Large intestine (tissue), 3 donors: ENCODE results near the gene PIGU. TPM values are rescaled to one million over a fixed set of nuclear protein-coding genes. Genes with fewer than 3 reads are reported as not detected.
A peak's percentile ranks its signal among the peaks of the same experiment; 100 is the strongest.
"Not testable (repeated sequence)": the region's sequence is repeated elsewhere in the genome, so short reads cannot be mapped to it uniquely, and the experiment has no call there.

Experiments used
- DNase-seq, 2 donors: peaks; one replicate each; pipeline versions ENCODE4 v3.0.0 to v3.0.0-alpha.2; 2013
- H3K27ac ChIP-seq: one replicate; pipeline ENCODE4 v1.5.1; 2013; ENCODE audit warnings: low read length
- H3K27me3 ChIP-seq: 2 replicates; pipeline ENCODE4 v1.6.1; 2013; ENCODE audit warnings: low read length; ENCODE audit not compliant: control insufficient read depth, insufficient read depth
- H3K36me3 ChIP-seq: 2 replicates; pipeline ENCODE4 v1.6.1; 2013; ENCODE audit warnings: low read length; ENCODE audit not compliant: control insufficient read depth, insufficient read depth
- H3K4me1 ChIP-seq: one replicate; pipeline ENCODE4 v1.6.1; 2013; ENCODE audit warnings: low read length; ENCODE audit not compliant: control insufficient read depth, insufficient read depth
- H3K4me3 ChIP-seq: one replicate; pipeline ENCODE4 v1.5.1; 2013; ENCODE audit warnings: low read length
- H3K9me3 ChIP-seq: one replicate; pipeline ENCODE4 v1.6.1; 2013; ENCODE audit warnings: mild to moderate bottlenecking, low read depth, low read length, moderate library complexity; ENCODE audit not compliant: control insufficient read depth
- WGBS: methylation state at CpG from one replicate; pipeline ENCODE4 v1.1.5; 2013; ENCODE audit warnings: low lambda C conversion rate; ENCODE audit not compliant: insufficient coverage; 5-methylcytosine and 5-hydroxymethylcytosine counted together
- polyA plus RNA-seq: library from polyadenylated mRNA; unstranded; fragments of 120-200 nt; gene quantifications from one replicate; pipeline ENCODE4 v1.2.1, GENCODE V29; 2013

The PIGU gene
- polyA plus RNA-seq, 1 donor: 25.3 TPM

- Histone ChIP-seq H3K36me3 (peaks cover 13% of the 10 kb centered on the region), H3K4me1 (peaks cover 3% of the 10 kb centered on the region), H3K4me3 (no peak overlapping the region), H3K27me3 (no peaks in the 10 kb centered on the region), H3K27ac (no peak overlapping the region), H3K9me3 (no peaks in the 10 kb centered on the region)
- 100% methylated on average over 1 of the region's 6 CpGs for WGBS
- DNase-seq: no peak
Measured at GRCh38 chr20:34622821-34623451, 54.0 kb downstream of the PIGU start.

GRCh38 chr20:34621383-34622367 lies 55.2 kb downstream of the PIGU start:
- Histone ChIP-seq H3K27me3 (no peaks in the 10 kb centered on the region), H3K36me3 (peaks cover 15% of the 10 kb centered on the region), H3K4me3 (no peak overlapping the region), H3K9me3 (no peaks in the 10 kb centered on the region), H3K27ac (no peak overlapping the region), H3K4me1 (peaks cover 3% of the 10 kb centered on the region)
- peak; percentile 18 to 26 for DNase-seq
- 90% methylated on average over 3 of the region's 13 CpGs for WGBS

GRCh38 chr20:34621036-34621343 lies 55.9 kb downstream of the PIGU start:
- Histone ChIP-seq H3K27ac (no peak overlapping the region), H3K4me3 (no peak overlapping the region)

GRCh38 chr20:34618676-34619075 lies 58.2 kb downstream of the PIGU start:
- Histone ChIP-seq H3K27ac (no peak overlapping the region), H3K9me3 (no peaks in the 10 kb centered on the region), H3K27me3 (no peaks in the 10 kb centered on the region), H3K4me1 (peaks cover 3% of the 10 kb centered on the region), H3K36me3 (peaks cover 24% of the 10 kb centered on the region), H3K4me3 (no peak overlapping the region)
- DNase-seq: no peak
- 100% methylated on average over 1 of the region's 2 CpGs for WGBS

More at GRCh38 chr20:34621036-34621343, 55.9 kb downstream of the PIGU start:
- DNase-seq: no peak
- peaks cover 3% of the 10 kb centered on the region for H3K4me1 ChIP-seq
- H3K36me3 ChIP-seq: peaks cover 15% of the 10 kb centered on the region
- H3K27me3 ChIP-seq: no peaks in the 10 kb centered on the region
- no peaks in the 10 kb centered on the region for H3K9me3 ChIP-seq

GRCh38 chr20:34616913-34617312 lies 60.0 kb downstream of the PIGU start:
- not testable (repeated sequence) for H3K9me3 ChIP-seq, DNase-seq, H3K4me3 ChIP-seq, H3K27ac ChIP-seq, H3K4me1 ChIP-seq, H3K27me3 ChIP-seq
- WGBS: no CpG with 5 or more reads among the region's 8 CpGs
- peaks cover 16% of the 10 kb centered on the region for H3K36me3 ChIP-seq

- Histone ChIP-seq H3K27me3 (no peaks in the 10 kb centered on the region), H3K27ac (no peak overlapping the region), H3K4me1 (peaks cover 3% of the 10 kb centered on the region), H3K4me3 (no peak overlapping the region), H3K9me3 (no peaks in the 10 kb centered on the region), H3K36me3 (peaks cover 13% of the 10 kb centered on the region)
- no CpG with 5 or more reads among the region's 5 CpGs for WGBS
- DNase-seq: no peak
Measured at GRCh38 chr20:34615477-34615876, 61.4 kb downstream of the PIGU start.

- H3K27me3 ChIP-seq, H3K4me1 ChIP-seq, DNase-seq, H3K27ac ChIP-seq, H3K9me3 ChIP-seq, H3K4me3 ChIP-seq: not testable (repeated sequence)
- H3K36me3 ChIP-seq: peaks cover 12% of the 10 kb centered on the region
- WGBS: no CpG with 5 or more reads among the region's 4 CpGs
Measured at GRCh38 chr20:34611976-34612375, 64.9 kb downstream of the PIGU start.

- Histone ChIP-seq H3K27ac (no peak overlapping the region), H3K27me3 (no peaks in the 10 kb centered on the region), H3K4me3 (no peak overlapping the region), H3K9me3 (no peaks in the 10 kb centered on the region), H3K4me1 (peaks cover 3% of the 10 kb centered on the region), H3K36me3 (peaks cover 3% of the 10 kb centered on the region)
- WGBS: 100% methylated on average over 2 of the region's 7 CpGs
- DNase-seq: no peak
Measured at GRCh38 chr20:34607066-34607465, 69.8 kb downstream of the PIGU start.

GRCh38 chr20:34604980-34605788 lies 71.7 kb downstream of the PIGU start:
- no peaks in the 10 kb centered on the region for H3K9me3 ChIP-seq
- peaks cover 3% of the 10 kb centered on the region for H3K4me1 ChIP-seq
- WGBS: no CpG with 5 or more reads among the region's 8 CpGs
- no peaks in the 10 kb centered on the region for H3K27me3 ChIP-seq
- no peak overlapping the region for H3K27ac ChIP-seq
- DNase-seq: peak; percentile 13 to 26
- H3K4me3 ChIP-seq: no peak overlapping the region
- peaks cover 3% of the 10 kb centered on the region for H3K36me3 ChIP-seq

GRCh38 chr20:34600892-34601653 lies 75.8 kb downstream of the PIGU start:
- WGBS: 58% methylated on average over 2 of the region's 9 CpGs
- H3K27ac ChIP-seq: no peak overlapping the region
- H3K4me3 ChIP-seq: no peak overlapping the region
- H3K4me1 ChIP-seq: peaks cover 3% of the 10 kb centered on the region
- H3K36me3 ChIP-seq: peaks cover 2% of the 10 kb centered on the region
- H3K9me3 ChIP-seq: no peaks in the 10 kb centered on the region
- DNase-seq: no peak
- no peaks in the 10 kb centered on the region for H3K27me3 ChIP-seq
